DMS114 treated with DMSO at 0.1 percent for 48 hours (cell line): ENCODE results near the gene ERC2.

Experiments used
- DNase-seq: peaks from one replicate; lab custom pipeline; 2025; ENCODE audit not compliant: unreplicated experiment; lab: John Stamatoyannopoulos, UW

Gene ERC2

GRCh38 chr3:56260262-56260661 is 208.0 kb downstream of the ERC2 start:
- no peak for DNase-seq

DNA sequence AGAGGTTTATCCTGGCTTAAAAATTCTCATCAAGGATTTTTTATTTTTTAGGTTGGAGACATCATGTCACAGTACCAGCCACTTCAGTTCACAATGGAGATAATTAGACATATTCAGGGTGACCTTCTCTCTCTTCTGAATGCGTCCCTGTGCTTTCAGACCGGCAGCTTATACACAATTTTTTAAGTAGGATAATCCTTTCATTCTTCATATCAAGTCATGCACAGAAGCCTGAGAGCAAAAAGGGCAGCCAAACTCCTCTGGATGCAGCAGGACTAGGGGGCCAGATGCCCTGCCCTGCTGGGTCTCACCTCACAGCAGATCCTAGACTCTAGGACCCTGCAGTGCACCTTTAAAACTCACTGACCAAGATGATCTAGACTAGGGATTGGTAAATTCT is 210.4 kb downstream of the ERC2 start:
- DNase-seq = no peak

DNA sequence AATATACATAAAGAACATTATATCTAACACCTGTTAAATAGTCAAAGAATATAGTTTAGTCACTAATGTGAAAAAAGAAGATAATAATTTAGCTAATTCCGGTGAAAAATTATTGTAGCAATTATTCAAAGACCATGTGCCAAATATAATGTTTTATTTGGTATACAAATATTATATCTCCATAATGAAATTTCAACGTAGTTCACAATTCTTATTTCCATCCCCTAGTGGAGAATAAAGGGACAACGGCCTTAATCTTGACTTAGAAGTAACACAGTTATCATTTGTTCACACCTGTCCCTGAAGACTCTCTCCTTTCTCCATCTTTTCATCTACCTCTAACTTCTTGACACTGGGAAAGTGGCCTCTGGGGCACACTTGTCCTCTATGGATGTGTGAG is 213.4 kb downstream of the ERC2 start:
- no peak for DNase-seq

- DNase-seq = no peak
Measured at GRCh38 chr3:56253941-56254665, 214.2 kb downstream of the ERC2 start.

DNA sequence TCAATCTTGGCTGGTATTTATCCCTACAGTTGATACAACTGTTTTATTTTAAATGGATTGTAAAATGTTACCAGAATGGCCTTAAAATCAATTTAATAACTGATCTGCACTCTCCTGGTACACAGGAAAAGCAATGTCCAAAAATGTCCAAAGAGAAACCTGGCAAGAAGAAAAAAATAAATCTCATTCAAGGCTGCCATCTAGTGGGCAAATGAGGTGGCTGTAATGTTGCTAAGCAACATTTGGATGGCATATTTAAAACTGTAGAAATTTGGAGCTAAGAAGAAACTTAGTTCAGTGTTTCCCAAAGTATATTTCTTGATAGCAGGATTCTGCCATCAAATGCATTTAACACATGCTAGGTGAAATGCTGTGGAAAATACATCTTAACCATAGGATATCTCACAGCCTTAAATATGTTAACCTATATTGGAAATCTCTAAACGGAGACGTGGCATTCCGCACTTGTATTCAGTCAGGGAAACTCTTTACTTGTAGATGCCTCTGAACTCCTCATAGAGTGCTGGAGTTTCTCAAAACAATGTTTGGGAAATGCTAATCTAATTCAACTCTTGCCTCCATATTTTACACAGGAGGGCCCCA is 216.8 kb downstream of the ERC2 start:
- peak; percentile 34 for DNase-seq

DNA sequence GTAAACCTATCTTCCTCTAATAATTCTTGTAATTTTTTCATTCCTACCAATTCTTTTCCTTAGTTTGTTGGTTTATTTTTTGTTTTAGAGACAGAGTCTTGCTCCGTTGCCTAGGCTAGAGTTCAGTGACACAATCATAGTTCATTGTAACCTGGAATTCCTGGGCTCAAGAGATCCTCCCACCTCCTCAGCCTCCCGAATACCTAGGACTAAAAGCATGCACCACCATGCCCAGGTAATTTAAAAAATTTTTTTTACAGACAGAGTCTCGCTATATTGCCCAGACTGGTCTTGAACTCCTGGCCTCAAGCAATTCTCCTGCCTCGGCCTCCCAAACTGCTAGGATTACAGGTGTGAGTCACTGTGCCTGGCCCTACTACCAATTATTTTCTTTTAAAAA is 220.2 kb downstream of the ERC2 start:
- DNase-seq = no peak

DNA sequence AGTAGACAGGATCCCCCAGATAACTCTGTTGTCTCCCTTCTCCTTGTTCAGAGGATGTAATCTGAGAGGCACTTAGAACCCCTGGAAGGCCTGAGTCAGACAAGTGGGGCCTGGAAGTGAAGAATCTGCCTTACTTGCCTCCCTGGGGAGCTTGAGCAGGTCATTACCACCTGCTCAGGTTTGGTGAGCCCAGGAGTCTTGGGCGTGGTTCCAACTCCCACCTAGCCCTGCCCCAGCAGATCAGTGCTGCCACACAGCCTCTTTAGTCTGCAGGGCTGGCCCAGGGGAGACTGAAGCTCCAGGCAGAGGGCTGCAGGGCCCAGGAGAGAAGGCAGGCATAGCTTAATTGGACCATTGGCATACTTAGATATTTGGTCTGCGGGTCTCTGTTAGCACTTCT is 230.0 kb downstream of the ERC2 start:
- no peak for DNase-seq

DNA sequence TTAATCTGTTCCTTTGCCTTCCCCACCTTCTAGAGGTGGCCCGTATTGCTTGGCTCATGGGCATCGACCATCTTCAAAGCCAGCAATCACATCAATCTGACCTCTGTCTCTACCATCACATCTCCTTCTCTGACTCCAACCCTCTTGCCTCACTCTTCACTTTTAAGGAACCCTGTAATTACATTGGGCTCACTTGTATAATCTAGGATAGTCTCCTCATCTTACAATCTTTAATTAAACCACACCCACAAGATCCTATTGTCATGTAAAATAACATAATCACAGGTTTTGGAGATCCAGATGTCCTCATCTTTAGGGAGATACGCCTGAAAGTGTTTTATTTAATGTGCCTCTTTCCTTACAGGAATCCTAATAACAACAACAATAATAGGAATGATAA is 234.5 kb downstream of the ERC2 start:
- DNase-seq = no peak

DNA sequence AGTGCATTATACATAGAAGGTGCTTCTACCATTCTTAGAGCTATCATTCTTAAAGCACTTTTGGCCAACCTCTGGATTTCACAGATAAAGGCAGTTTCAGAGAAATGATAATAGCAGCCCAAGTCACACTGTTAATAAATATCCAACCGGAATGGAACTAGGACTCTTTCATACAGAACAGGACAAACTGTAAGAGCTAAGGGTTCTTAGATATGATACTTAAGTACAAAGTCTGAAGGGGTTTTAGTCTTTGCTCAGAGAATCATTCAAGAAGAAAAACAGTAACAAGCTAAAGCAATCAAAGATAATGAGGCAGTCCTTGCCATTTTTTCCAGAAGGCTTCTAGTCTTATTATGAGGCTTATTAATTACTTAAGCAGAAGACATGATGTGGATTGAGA is 239.0 kb downstream of the ERC2 start:
- DNase-seq = no peak

DNA sequence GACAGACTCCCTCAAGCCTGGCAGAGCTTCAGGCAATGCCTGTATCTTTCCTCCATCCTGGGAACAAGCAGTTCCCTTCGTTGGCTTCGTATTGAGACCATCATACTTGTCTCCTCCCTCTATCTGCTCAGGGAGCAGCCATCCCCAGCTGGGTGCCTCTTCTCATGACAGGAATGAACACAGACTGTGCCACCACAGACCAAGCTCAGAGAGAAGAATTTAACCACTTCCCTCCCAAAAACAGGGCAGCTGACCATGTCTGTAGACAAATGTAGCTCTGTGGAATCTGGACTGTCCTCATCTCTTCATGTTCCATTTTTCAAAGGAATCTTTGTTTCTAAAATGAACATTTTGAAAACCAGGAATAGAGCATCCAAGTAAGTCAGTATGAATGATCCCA is 245.4 kb downstream of the ERC2 start:
- DNase-seq = no peak

- DNase-seq = no peak
Measured at GRCh38 chr3:56219894-56220805, 248.1 kb downstream of the ERC2 start.

GRCh38 chr3:56209982-56210751 is 258.1 kb downstream of the ERC2 start:
- DNase-seq = no peak

GRCh38 chr3:56207922-56208321 is 260.3 kb downstream of the ERC2 start:
- no peak for DNase-seq

- DNase-seq = no peak
Measured at GRCh38 chr3:56205406-56205805, 262.9 kb downstream of the ERC2 start.

DNA sequence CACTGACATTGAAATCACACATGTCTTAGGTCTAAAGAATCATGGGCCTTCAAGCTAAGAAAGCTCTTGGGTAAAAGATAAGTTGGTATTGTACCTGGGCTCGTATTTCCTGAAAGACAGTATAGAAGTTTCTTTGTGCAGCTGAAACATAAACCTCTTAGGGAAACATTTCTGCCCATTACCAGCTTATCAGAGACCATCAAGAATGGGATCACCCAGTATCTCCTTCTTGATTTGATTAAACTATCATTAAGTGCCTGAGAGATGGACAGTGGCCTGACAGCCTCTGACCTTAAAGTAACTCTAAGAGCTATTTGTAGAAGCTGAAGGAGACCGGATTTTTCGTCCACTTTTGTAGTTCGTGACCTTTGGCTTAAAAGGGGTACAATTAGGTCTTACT is 265.3 kb downstream of the ERC2 start:
- no peak for DNase-seq

DNA sequence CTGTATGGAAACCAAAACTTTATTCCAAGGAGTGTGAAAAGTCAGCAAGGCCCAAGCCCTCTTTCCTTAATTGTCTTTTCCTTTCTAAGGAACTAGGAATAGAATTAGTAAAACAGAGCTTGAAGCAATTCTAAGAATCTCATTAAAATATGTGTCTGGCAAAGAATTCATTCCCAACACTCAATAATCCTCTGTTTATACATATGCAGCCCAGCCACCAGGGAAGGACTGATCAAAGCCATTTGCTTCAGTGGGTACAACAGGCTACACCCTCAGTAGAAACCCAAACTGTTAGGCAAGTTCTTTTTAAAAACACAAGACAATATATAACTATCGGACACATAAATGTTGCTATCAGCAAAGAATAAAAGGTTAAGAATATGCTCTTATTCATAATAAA is 266.9 kb downstream of the ERC2 start:
- DNase-seq = no peak

DNA sequence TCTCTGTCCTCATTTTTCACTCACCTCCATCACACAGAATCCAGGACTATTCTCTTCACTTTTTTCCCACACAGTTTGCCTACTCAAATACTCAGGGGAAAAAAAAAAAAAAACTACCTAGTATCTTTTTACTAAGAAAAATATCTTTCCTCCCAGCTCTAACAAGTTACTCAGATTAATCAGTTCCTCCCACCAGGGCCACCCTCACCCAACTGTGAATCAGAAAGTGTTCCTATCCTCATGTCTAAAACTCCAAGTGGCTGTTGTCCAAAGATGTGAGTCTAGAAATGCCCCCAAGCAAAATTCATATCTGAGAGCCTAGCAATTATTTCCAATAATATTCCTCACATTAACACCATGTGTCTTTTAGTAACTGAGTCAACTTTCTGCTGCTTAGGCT is 268.0 kb downstream of the ERC2 start:
- no peak for DNase-seq

DNA sequence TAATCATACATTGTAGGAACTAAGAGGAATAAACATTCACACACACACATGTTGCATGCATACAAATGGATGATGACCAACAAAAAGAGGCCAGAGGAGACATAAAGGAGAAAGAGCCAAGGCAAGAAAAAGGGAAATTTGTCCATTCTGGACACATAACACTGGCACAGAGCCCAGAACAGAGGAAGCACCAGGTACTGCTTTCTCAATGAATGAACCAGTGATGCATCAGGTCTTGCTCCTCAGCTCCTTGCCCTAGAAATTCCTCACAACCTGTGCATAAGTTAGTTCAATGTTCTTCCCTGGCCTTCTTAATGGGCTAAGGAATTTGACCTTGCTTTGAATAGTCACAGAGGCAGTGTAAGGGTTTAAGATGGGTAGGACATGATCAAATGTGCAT is 270.3 kb downstream of the ERC2 start:
- no peak for DNase-seq

DNA sequence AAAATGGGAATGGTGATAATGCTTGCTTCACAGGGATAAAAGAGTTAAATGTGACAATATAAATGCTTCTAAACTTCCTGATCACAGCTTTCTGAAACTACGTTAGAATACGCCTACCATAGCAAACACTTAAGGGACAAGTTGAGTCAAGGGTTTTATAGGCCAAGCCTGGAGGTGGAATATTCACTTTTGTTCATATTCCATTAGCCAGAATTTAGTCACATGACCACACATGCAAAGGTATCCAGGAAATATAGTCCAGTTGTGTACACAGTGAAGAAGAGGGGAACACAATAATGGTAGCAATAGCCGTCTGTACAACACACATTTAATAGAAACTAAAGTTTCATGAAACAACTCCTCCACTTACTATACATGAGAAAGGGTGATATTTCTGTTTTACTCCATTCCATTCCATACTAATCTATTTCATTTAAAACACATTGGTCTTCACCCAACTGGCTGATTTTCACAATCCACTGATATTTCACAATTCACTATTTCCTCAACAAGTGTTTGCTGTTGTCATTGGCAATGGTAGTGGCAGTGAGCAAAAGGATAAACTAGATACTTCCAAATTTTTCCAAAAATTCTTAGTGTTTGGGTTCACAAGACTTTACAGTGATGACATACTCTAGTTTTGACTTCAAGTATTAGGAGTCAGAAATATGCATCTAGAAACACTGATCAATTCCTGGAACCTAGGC is 270.9 kb downstream of the ERC2 start:
- DNase-seq = no peak

DNA sequence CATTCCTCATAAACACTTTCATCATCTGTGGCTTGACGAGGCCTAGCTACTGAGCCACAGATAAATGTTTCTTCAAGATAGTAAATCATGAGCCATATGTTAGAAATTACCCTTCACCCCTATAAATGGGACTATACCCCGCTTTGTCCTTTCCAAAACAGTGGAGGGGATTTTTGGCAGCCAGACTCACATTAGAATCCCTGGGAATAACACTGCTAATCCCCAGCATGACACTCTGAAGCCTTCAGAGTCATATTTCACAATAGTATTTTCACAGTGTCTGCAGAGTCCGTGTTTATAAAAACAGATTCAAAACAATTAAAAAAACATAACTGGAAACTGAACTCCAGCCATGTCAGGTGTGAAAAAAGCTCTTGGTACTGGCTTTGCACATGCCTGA is 271.6 kb downstream of the ERC2 start:
- no peak for DNase-seq

GRCh38 chr3:56193519-56193918 is 274.7 kb downstream of the ERC2 start:
- no peak for DNase-seq
